Endometrial microvascular endothelial cells (primary cell): ENCODE measurements around the gene SH3BP5. TPM values are rescaled to one million over a fixed set of nuclear protein-coding genes. Genes with fewer than 3 reads are reported as not detected.
"Not testable (repeated sequence)": the region's sequence is repeated elsewhere in the genome, so short reads cannot be mapped to it uniquely, and the experiment has no call there.

Source experiments
- in situ Hi-C: cut with HindIII; loops from 2 replicates; pipeline ENCODE4 v1.10.0; 2017; ENCODE audit warnings: low sequenced_read_pairs, low pct_unique_long_range_greater_than_20kb; ENCODE audit errors: inconsistent ontology term
- total RNA-seq: library from RNA; depleted of rRNA; stranded (reverse); fragments of >200 nt; gene quantifications from one replicate; pipeline ENCODE4 v1.2.3, GENCODE V29; 2015; ENCODE audit errors: inconsistent ontology term

The SH3BP5 gene
- total RNA-seq, 1 donor from 2014 or later, result 93.6 TPM

GRCh38 chr3:15349438-15349837 lies 17.1 kb upstream of the SH3BP5 start:
- in situ Hi-C loops, result not testable (repeated sequence)

GRCh38 chr3:15348246-15348645 lies 15.9 kb upstream of the SH3BP5 start:
- in situ Hi-C loops, result no loop called here

- in situ Hi-C loops, result no loop called here
Measured at GRCh38 chr3:15347737-15348110, 15.3 kb upstream of the SH3BP5 start.

GRCh38 chr3:15347063-15347736 lies 14.8 kb upstream of the SH3BP5 start:
- in situ Hi-C loops, result no loop called here

- in situ Hi-C loops, result no loop called here
Measured at GRCh38 chr3:15346516-15346915, 14.1 kb upstream of the SH3BP5 start.

- in situ Hi-C loops, result no loop called here
Measured at GRCh38 chr3:15345608-15346137, 13.3 kb upstream of the SH3BP5 start.

GRCh38 chr3:15345066-15345607 lies 12.8 kb upstream of the SH3BP5 start:
- in situ Hi-C loops, result no loop called here

DNA sequence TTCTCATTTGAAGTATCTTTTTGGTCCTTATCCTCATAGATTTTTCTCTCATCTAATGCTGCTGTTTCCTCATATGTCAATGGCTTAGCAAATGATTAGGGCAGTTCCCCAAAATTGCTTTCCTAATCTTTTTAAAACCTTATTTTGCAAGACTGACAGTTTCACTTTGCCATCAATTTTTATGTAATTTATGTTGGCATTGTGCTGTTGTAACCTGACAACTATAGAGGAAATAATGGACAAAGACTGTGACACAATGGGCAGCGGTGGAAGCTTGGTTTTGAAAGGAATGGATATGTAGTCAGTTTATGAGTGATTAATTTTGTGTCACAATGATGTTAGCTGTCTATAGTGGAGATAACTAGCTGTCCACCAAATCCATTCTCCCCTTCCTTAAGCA lies 10.6 kb upstream of the SH3BP5 start:
- in situ Hi-C loops, result no loop called here

- in situ Hi-C loops, result no loop called here
Measured at GRCh38 chr3:15342246-15342645, 9.9 kb upstream of the SH3BP5 start.

DNA sequence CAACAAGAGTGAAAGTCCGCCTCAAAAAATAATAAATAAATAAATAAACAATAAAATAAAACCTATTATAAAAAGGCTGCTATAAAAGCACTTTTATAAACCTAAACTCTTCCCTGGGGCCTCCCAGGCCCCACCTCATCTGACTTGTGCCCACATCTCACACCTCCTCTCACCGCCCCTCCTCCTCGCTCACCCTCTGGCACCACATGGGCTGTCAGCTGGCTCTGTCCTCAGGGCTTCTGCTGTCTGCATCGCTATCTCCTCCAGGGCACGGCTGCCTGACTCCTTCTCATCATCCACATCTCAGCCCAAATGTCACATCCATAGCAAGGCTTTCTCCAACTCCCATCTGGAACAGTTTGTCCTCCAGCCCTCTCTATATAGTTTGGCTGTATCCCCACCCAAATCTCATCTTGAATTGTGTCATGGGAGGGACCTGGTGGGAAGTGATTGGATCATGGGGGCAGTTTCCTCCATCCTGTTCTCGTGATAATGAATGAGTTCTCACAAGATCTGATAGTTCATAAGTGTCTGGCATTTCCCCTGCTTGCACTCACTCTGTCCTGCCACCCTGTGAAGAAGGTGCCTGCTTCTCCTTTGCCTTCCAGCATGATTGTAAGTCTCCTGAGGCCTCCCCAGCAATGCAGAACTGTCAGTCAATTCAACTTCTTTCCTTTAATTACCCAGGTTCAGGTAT lies 8.8 kb upstream of the SH3BP5 start:
- in situ Hi-C loops, result no loop called here

GRCh38 chr3:15339786-15340215 lies 7.4 kb upstream of the SH3BP5 start:
- in situ Hi-C loops, result no loop called here

DNA sequence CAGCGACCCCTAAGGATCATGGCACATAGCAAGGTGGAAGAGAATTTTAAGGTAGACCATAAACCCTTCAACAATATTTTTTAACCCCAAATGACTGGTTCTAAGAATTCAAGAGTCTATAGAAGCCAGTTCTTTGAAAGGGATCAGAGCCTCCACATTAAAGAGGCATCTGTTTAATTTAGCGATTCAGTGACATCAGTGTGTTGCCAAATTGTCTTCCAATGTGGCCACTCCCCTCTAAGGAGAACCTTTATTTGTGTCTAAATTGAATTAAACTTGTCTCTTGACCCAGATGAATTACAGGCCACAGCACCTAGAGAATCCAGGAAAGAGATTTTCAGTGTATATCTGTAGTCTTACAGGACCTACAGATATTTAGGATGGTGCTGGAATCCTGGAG lies 6.6 kb upstream of the SH3BP5 start:
- in situ Hi-C loops, result no loop called here

GRCh38 chr3:15337963-15338362 lies 5.6 kb upstream of the SH3BP5 start:
- in situ Hi-C loops, result no loop called here

DNA sequence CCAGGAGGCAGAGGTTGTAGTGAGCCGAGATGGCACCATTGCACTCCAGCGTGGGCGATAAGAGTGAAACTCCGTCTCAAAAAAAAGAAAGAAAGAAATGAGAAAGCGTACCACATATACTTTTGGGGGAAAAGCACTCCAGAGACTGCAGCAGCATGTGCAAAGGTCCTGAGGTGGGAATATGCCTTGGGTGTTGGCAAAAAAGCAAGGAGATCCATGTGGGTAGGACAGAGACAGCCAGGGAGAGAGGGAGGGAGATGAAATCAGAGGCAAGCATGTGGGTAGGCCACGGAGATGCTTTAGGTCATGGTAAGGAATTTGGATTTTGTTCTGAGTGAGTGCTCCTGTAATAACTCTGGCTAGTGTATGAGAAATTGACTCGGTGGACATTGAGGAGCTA lies 3.7 kb upstream of the SH3BP5 start:
- in situ Hi-C loops, result no loop called here

DNA sequence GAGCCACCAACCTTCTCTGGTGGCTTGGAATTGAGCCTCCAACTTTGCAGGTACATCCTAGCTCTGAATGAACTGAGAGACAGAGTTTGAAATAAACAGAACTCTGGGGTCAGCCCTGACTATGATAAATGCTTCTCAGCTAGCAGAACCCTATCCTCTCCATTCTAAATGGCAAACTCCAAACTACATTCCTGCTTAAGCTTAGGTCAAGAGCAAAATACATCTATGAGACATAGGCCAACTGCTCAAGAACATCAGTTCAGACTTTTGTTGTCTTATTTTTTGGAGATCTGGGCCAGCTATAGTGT lies 1.5 kb upstream of the SH3BP5 start:
- in situ Hi-C loops, result no loop called here

DNA sequence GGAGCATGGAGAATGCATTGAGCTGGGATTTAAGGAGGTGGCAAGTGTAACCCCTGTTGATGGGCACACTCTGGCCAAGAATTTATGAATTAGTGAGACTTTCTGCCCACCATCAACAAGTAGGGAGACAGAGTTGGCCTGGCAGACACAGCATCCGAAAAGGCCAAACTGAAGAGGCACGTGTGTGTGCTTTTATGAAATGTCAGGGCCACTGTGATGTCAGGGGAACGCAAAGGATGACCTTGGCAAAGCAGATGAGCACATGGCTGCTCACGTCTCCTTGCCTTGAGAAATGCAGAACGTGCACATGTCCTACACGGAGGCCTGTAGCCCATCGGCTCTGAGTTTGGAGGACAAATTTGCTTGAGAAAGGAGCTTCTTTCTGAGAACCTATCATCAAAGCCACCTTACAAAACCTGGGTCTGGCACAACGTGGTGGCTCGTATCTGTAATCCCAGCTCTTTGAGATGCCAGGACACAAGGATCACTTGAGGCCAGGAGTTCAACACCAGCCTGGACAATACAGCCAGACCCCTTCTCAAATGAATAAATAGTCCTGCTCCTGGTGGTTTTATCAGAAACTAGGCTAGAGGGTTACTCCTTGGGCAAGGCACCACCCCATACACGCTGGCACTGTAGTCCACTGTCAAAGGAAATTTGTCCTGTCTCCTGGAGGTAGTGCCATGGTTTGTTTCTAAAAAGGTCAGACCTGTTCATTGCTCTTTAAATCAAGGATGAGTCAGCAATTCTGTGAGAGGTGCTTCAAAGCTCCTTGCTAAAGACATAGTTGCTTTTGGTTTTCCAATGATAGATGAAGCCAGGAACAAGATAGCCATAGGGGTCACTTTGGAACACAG lies 941 bp upstream of the SH3BP5 start:
- in situ Hi-C loops, result no loop called here

DNA sequence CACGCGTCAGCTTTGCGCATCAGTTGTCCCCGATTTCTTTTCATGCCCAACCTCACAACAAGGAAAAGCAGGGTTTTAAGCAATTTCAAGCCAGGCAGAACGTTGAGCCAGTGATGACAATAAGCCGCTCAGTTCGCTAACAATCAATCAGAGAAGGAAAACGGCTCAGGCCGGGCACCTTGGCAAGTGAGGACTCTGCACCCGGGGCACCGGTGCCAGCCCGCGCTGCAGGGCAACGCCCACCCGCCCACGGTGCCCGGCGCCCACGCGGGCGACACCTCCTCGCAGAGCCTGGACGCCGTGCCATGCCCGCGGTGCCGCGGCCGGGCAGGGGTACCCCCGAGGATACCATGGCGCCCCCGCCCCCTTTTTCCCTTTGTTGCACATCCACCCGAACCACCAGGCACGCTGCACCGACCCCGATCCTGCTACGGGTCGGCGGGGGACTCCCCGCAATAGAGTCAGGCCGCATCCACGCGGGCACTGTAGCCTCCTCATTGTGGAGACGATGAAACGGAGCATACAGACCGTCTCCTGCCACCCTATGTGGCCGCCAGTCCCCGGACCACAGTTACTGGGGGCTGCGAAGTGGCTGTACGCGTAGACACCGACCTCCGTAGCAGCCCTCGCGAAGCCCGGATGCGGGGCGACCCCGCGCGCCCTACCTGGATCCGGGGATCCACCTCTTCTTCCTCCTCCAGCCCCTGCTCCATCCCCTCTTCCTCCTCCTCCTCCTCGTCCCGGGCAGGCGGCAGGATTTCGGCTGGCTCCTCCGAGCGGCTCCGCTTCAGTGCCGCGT lies 581 bp downstream of the SH3BP5 start:
- in situ Hi-C loops, result no loop called here

DNA sequence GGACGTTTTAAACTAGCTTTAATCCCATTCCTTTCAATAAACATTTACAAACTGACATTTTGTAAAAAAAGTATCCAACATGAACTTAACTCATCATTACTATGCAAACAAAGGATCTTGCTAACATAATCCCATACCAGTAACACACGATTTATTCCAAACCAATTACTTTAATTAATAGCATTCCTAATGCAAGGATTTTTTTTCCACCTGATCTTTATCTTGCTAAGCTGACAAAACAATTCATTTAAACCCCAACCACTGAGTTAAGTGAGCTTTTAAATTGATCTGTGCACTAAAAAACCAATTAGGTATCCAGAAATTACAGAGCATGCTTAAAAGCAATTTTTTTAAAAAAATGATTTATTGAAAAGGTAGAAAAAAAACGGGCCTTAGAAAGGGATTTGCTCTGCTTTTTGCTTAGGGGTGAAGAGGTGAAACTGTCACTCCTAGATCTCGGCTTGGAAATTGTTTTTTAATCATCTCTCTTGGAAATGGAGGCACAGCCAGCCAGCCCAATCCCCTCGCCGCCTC lies 1.2 kb downstream of the SH3BP5 start:
- in situ Hi-C loops, result no loop called here
